Bladder microvascular endothelial cell (primary cell): ENCODE measurements around the gene VASN. TPM values are rescaled to one million over a fixed set of nuclear protein-coding genes. Genes with fewer than 3 reads are reported as not detected.

ENCODE experiments used
- total RNA-seq: library from RNA; depleted of rRNA; stranded (reverse); fragments of >200 nt; gene quantifications from 2 replicates; pipeline ENCODE4 v1.2.3, GENCODE V29; 2014

Gene VASN
- total RNA-seq = 0.65 and 2.6 TPM in 2 replicates

DNA sequence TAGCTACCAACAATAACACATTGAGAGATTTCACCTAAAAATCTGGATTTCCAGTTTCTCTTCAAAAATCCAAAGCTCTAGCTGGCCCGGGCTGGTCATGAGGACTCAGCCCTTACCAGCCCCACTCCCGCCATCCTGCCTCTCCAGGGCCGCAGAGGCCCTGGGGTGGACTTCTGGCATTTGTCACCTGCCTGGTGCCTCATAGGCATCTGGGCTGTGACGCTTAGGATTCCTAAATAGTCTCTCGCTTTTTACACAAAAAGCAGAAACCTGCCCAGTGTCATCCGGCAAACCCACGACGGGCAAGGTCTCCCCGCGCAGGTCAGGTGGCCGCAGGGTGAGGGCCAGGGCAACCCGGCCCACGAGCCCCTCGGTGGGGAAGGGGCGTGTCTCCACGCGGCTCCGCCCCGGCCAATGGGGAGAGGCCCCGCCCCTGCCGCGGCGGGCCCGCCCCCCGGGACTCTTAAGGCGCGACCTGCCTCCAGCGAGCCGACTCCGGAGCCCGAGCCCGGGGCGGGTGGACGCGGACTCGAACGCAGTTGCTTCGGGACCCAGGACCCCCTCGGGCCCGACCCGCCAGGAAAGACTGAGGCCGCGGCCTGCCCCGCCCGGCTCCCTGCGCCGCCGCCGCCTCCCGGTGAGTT is at the start of gene VASN:
Gene VASN, plus strand, starts transcription at position 492 of the 644 bp plus-strand sequence. CDS start 9,030 bp downstream, outside the sequence.

GRCh38 chr16:4350787-4351659 is 20.6 kb upstream of the VASN start, which contains the start of gene PAM16:
TSS of gene PAM16 (minus strand) at chr16:4351321. CDS start at chr16:4351234, 87 bp downstream.

DNA sequence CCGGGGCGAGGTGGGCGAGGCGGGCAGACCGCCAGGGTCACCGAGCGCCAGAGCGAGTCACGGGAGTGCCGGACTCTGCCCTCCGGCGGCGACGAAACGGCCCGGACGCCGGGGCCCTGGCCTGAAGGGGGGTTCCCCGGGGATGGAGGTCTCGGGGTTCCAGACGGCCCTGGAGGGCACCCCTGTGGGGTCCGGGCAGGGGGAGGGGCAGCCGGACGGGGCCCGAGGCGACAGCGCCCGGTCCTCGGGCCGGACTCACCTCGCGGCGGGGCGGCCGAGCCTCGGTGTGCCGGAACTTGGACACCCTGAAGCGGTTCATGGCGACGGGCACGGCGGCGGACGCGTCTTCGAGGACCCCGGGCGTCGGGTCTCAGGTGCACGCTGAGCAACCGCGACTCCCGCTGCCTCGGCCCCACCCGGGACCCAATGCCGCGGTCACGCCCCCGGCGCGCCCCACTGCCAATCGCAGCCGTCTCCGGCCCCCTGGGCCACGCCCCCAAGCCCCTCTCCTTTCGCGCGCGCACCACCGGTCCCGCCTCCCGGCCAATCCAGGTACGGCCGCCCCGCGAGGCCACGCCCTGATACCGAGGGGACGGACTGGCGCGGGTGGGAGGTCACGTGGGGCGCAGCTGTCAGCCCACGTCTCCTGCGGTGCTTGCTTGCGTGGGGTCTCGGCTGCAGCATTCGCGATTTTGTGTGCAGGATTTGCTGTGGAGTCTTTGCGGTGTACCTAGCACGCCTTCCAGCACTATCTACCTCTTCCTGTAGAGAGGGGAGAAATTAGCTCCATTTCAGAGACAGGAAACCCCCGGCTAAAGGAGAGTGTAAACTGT is 44.8 kb downstream of the VASN start, which contains the start of gene CORO7:
Gene CORO7, minus strand, starts transcription at position 397 of the 833 bp plus-strand sequence. Its CDS starts 78 bp downstream, at position 319.

GRCh38 chr16:4425378-4426020 is 53.9 kb downstream of the VASN start, which contains the start of gene DNAJA3:
TSS of gene DNAJA3 (plus strand) at chr16:4425868. CDS start at chr16:4425882, 14 bp downstream.

Other genes starting within 250 kb of the VASN start
- under 0.01 and 0.06 TPM in 2 replicates for gene SRL, start 129.8 kb upstream of the VASN start, total RNA-seq
- 3.7 and 5.4 TPM in 2 replicates for gene TFAP4, start 98.8 kb upstream of the VASN start, total RNA-seq
- gene GLIS2, start 55.8 kb upstream of the VASN start, total RNA-seq = 0.94 and 0.97 TPM in 2 replicates
- gene PAM16, start 20.5 kb upstream of the VASN start, total RNA-seq = 13.8 and 18.5 TPM in 2 replicates
- gene CORO7, start 44.7 kb downstream of the VASN start, total RNA-seq = 34.6 and 43.3 TPM in 2 replicates
- 31.4 and 65.8 TPM in 2 replicates for gene DNAJA3, start 54.0 kb downstream of the VASN start, total RNA-seq
- 52.9 and 60.2 TPM in 2 replicates for gene NMRAL1, start 102.8 kb downstream of the VASN start, total RNA-seq
- 91.6 and 197 TPM in 2 replicates for gene HMOX2, start 104.5 kb downstream of the VASN start, total RNA-seq
- 10.7 and 14.5 TPM in 2 replicates for gene CDIP1, start 166.9 kb downstream of the VASN start, total RNA-seq
- gene C16orf96, start 184.5 kb downstream of the VASN start, total RNA-seq = under 0.01 TPM in 1 of 2 replicates, not detected in the other
- gene UBALD1, start 243.0 kb downstream of the VASN start, total RNA-seq = 1.8 and 7.4 TPM in 2 replicates